ENCODE results near the gene PCP2. TPM values are rescaled to one million over a fixed set of nuclear protein-coding genes. Genes with fewer than 3 reads are reported as not detected.

PCP2 gene
- total and polyA plus RNA-seq, 2 of the 13 experiments (the other 11 are each of a cell fraction or from before 2014, with no cell fraction given), result 0.62 TPM; not detected in 1

DNA sequence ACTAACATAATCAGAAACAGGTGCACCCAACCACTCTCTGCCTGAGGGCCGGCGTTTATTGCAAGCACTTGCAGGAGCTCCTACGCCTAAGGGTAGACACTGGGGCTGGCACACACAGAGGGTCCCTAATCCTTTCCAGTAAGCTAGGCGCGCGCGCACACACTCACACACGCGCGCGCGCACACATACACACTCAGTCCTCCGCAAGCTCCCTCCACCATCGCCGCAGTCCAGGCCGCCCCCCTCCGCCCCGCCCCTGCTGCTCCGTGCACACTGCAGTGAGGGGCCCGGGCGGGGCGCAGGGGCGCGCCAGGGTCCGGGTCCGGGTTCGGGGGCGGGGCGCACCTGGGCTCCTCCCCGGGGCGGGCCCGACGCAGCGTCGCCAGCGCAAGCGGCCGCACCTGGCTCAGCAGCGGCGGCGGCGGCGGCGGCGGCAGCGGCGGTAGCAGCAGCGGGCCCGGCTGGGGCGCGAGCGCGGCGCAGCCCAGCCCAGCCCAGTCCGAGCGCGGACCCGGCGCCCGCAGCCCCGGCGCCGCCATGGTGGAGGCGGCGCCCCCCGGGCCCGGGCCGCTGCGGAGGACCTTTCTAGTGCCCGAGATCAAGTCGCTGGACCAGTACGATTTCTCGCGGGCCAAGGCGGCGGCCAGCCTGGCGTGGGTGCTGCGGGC lies 37.9 kb downstream of the PCP2 start, which contains the start of gene CAMSAP3 (continued):
- TF ChIP-seq ZNF792 (CRISPR knock-in tag; IDR thresholded peaks at IDR 0.05), result 0 out of 2 replicates have a peak, but pooled peaks have one; percentile 14
- TF ChIP-seq HNRNPLL (IDR thresholded peaks at IDR 0.05; ENCODE audit: low read depth, low read length, poor library complexity, severe bottlenecking), result peak; percentile 97
- TF ChIP-seq KDM6A (CRISPR knock-in tag; IDR thresholded peaks at IDR 0.05; ENCODE audit: low read depth), result 0 out of 2 replicates have a peak, but pooled peaks have one; percentile 29
- TF ChIP-seq, protein P1, sequence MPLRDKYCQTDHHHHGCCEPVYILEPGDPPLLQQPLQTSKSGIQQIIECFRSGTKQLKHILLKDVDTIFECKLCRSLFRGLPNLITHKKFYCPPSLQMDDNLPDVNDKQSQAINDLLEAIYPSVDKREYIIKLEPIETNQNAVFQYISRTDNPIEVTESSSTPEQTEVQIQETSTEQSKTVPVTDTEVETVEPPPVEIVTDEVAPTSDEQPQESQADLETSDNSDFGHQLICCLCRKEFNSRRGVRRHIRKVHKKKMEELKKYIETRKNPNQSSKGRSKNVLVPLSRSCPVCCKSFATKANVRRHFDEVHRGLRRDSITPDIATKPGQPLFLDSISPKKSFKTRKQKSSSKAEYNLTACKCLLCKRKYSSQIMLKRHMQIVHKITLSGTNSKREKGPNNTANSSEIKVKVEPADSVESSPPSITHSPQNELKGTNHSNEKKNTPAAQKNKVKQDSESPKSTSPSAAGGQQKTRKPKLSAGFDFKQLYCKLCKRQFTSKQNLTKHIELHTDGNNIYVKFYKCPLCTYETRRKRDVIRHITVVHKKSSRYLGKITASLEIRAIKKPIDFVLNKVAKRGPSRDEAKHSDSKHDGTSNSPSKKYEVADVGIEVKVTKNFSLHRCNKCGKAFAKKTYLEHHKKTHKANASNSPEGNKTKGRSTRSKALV (CRISPR knock-in tag; IDR thresholded peaks at IDR 0.05), result peak; percentile 61; the same call in 1 of the 2 replicates
- TF ChIP-seq HNRNPK (IDR thresholded peaks at IDR 0.05; ENCODE audit: low read depth, low read length, poor library complexity, severe bottlenecking), result no peak
- no peak for TF ChIP-seq PHB2 (IDR thresholded peaks at IDR 0.05; ENCODE audit: partially characterized antibody)
- peak; percentile 71; the same call in 1 of the 2 replicates for TF ChIP-seq SP4 (CRISPR knock-in tag; IDR thresholded peaks at IDR 0.05)
- no peak for TF ChIP-seq ZNF205 (CRISPR knock-in tag; IDR thresholded peaks at IDR 0.05)
- TF ChIP-seq, protein P2, sequence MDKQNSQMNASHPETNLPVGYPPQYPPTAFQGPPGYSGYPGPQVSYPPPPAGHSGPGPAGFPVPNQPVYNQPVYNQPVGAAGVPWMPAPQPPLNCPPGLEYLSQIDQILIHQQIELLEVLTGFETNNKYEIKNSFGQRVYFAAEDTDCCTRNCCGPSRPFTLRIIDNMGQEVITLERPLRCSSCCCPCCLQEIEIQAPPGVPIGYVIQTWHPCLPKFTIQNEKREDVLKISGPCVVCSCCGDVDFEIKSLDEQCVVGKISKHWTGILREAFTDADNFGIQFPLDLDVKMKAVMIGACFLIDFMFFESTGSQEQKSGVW (CRISPR knock-in tag; IDR thresholded peaks at IDR 0.05; ENCODE audit: borderline replicate concordance), result no peak
- TF ChIP-seq ZFX (CRISPR knock-in tag; IDR thresholded peaks at IDR 0.05; ENCODE audit: low read depth), result peak; percentile 40; the same call in 1 of the 2 replicates

DNA sequence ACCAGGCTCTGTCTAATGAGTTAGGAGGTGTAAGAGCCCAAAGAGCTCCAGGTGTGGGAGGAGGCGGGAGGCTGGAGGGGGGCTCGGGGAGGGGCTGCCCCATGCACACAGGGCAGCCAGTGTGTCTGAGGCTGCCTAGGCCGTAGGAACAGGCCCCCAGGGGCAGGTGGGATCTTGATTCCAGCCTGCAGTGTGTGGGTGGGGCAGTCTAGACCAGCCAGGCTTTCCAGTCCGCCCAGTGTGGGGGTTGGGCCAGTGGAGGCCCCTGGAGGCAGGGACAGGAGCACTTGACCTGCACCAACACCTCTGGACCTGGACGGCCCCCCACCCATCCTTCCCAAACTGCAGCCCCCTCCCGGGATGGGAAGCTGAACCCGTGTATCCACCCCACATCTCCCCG lies 43.3 kb downstream of the PCP2 start:
- H3K4me3 ChIP-seq (replicated peaks in 1 of 3; ENCODE audit: insufficient read depth in 1 of 3, low read depth in 2 of 3, low read length in 3 of 3), result no peak overlapping the region
- intact Hi-C loops (cut with micrococcal nuclease; ENCODE audit: unreplicated experiment) (no loop called here), in situ Hi-C loops (cut with HindIII; ENCODE audit: extremely low pct_ligation_motif_present, low pct_unique_long_range_greater_than_20kb) (no loop called here)
- H3K4me1 ChIP-seq (ENCODE audit: insufficient read depth, low read length), result peaks cover 45% of the 10 kb centered on the region
- DNase-seq (ENCODE audit: low spot score) (no peak), ATAC-seq (no peak; the same call in 2 of the 3 replicates), FAIRE-seq (no peak)
- no peak overlapping the region for H2AFZ ChIP-seq (ENCODE audit: low read length)
- H4K20me1 ChIP-seq (ENCODE audit: insufficient read depth, low read length), result no peaks in the 10 kb centered on the region
- H3K79me2 ChIP-seq (ENCODE audit: insufficient read depth, low read length), result no peaks in the 10 kb centered on the region
- no peak overlapping the region for H3K9ac ChIP-seq (ENCODE audit: insufficient read depth, low read depth, low read length)
- BruUV-seq (replicated peaks), result no TSS peak
- H3K27ac ChIP-seq (ENCODE audit: extremely low read length, insufficient read depth, low read length), result no peak overlapping the region
- peak overlapping the region; percentile 25 for H3K4me2 ChIP-seq (ENCODE audit: low read depth, low read length)
- CTCF ChIA-PET (ENCODE audit: low intra/inter-chr PET ratio, low total read pairs), result no interaction called here
- H3K36me3 ChIP-seq (replicated peaks in 1 of 2; ENCODE audit: control insufficient read depth in 1 of 2, insufficient read depth in 2 of 2, low read length in 2 of 2), result no peaks in the 10 kb centered on the region
- POLR2A ChIA-PET, result no interaction called here
- TF ChIP-seq PCBP1 (IDR thresholded peaks at IDR 0.05; ENCODE audit: borderline replicate concordance, low read depth, low read length) (0 out of 2 replicates have a peak, but pooled peaks have one; percentile 17), POLR2A (IDR thresholded peaks at IDR 0.05; ENCODE audit: insufficient read depth in 1 of 2, low read depth in 2 of 2, low read length in 2 of 2) (no peak), ZBTB1 (CRISPR knock-in tag; IDR thresholded peaks at IDR 0.05; ENCODE audit: borderline replicate concordance) (no peak)
- no peaks in the 10 kb centered on the region; a peak in 1 of 5 replicates for H3K27me3 ChIP-seq (ENCODE audit: control insufficient read depth in 1 of 2, insufficient read depth in 2 of 2, low read length in 2 of 2)
- WGBS (ENCODE audit: low lambda C conversion rate), result 67% methylated on average over 2 of the region's 8 CpGs
- H3K9me3 ChIP-seq (ENCODE audit: low read length), result no peaks in the 10 kb centered on the region
